BLaER1 (cell line): ENCODE measurements around the gene AK4.
"Not testable (repeated sequence)": the region's sequence is repeated elsewhere in the genome, so short reads cannot be mapped to it uniquely, and the experiment has no call there.

ENCODE experiments used
- H3K27ac ChIP-seq: shearing (Covaris generic); formaldehyde crosslinking; 2 replicates; pipeline ENCODE4 v1.8.1; 2022
- H3K27me3 ChIP-seq: shearing (Covaris generic); formaldehyde crosslinking; 2 replicates; pipeline ENCODE4 v1.8.1; 2022
- H3K36me3 ChIP-seq: shearing (Covaris generic); formaldehyde crosslinking; 2 replicates; pipeline ENCODE4 v1.8.1; 2022
- H3K4me1 ChIP-seq: shearing (Covaris generic); formaldehyde crosslinking; 2 replicates; pipeline ENCODE4 v1.8.1; 2022
- H3K4me2 ChIP-seq: shearing (Covaris generic); formaldehyde crosslinking; 2 replicates; pipeline ENCODE4 v1.8.1; 2022
- H3K4me3 ChIP-seq: shearing (Covaris generic); formaldehyde crosslinking; 2 replicates; pipeline ENCODE4 v1.8.1; 2022
- H3K9ac ChIP-seq: shearing (Covaris generic); formaldehyde crosslinking; 2 replicates; pipeline ENCODE4 v1.8.1; 2022
- H3K9me3 ChIP-seq: shearing (Covaris generic); formaldehyde crosslinking; 2 replicates; pipeline ENCODE4 v1.8.1; 2022
- H4K20me1 ChIP-seq: shearing (Covaris generic); formaldehyde crosslinking; 2 replicates; pipeline ENCODE4 v1.8.1; 2022
- Cebpa-rat ChIP-seq: shearing (Covaris generic); IDR thresholded peaks from 2 replicates; pipeline ENCODE4 v1.8.1; 2022

Gene AK4

GRCh38 chr1:65148178-65148547, at the start of gene AK4:
TSS of gene AK4 (plus strand) at chr1:65148203. CDS start at chr1:65148408, 205 bp downstream.
- H3K27me3 ChIP-seq: peaks cover 64% of the 10 kb centered on the region
- H3K9ac ChIP-seq: peak within 1 kb of the TSS; percentile 73
- H3K4me1 ChIP-seq: peaks cover 27% of the 10 kb centered on the region
- not testable (repeated sequence) for H3K36me3 ChIP-seq, H3K9me3 ChIP-seq
- peak within 1 kb of the TSS; percentile 47; the same call in 1 of the 2 replicates for H3K27ac ChIP-seq
- H3K4me3 ChIP-seq: peak within 1 kb of the TSS; percentile 88
- H3K4me2 ChIP-seq: peak within 1 kb of the TSS; percentile 100
- H4K20me1 ChIP-seq: peaks cover 42% of the 10 kb centered on the region

- no peak overlapping the region for H3K4me2 ChIP-seq
- H3K36me3 ChIP-seq: no peaks in the 10 kb centered on the region
- H3K9ac ChIP-seq: no peak overlapping the region
- H3K9me3 ChIP-seq: peaks cover 44% of the 10 kb centered on the region
- no peaks in the 10 kb centered on the region for H4K20me1 ChIP-seq
- H3K27ac ChIP-seq: no peak overlapping the region
- TF ChIP-seq Cebpa-rat: no peak
- no peak overlapping the region for H3K4me3 ChIP-seq
- H3K4me1 ChIP-seq: 0 out of 2 replicates have a peak, but pooled peaks cover 4% of the 10 kb centered on the region
- no peaks in the 10 kb centered on the region for H3K27me3 ChIP-seq
Observed at GRCh38 chr1:65103807-65104206, 44.2 kb upstream of the AK4 start.

- Histone ChIP-seq H3K27ac (no peak overlapping the region), H3K36me3 (no peaks in the 10 kb centered on the region), H3K4me3 (no peak overlapping the region), H3K27me3 (no peaks in the 10 kb centered on the region), H3K4me1 (0 out of 2 replicates have a peak, but pooled peaks cover 4% of the 10 kb centered on the region), H3K9me3 (peaks cover 32% of the 10 kb centered on the region), H3K9ac (no peak overlapping the region), H3K4me2 (no peak overlapping the region), H4K20me1 (no peaks in the 10 kb centered on the region)
- no peak for TF ChIP-seq Cebpa-rat
Observed at GRCh38 chr1:65104854-65105534, 43.0 kb upstream of the AK4 start.

GRCh38 chr1:65105596-65105995, 42.4 kb upstream of the AK4 start:
- Histone ChIP-seq H3K9me3 (peaks cover 26% of the 10 kb centered on the region), H3K27me3 (no peaks in the 10 kb centered on the region), H3K27ac (no peak overlapping the region), H3K36me3 (no peaks in the 10 kb centered on the region), H3K9ac (no peak overlapping the region), H3K4me2 (no peak overlapping the region), H3K4me1 (0 out of 2 replicates have a peak, but pooled peaks cover 4% of the 10 kb centered on the region), H3K4me3 (no peak overlapping the region), H4K20me1 (no peaks in the 10 kb centered on the region)
- TF ChIP-seq Cebpa-rat: no peak

GRCh38 chr1:65108025-65108642, 39.9 kb upstream of the AK4 start:
- no peaks in the 10 kb centered on the region for H3K27me3 ChIP-seq
- H3K4me3 ChIP-seq: no peak overlapping the region
- H3K36me3 ChIP-seq: no peaks in the 10 kb centered on the region
- no peak for TF ChIP-seq Cebpa-rat
- no peaks in the 10 kb centered on the region for H4K20me1 ChIP-seq
- peaks cover 18% of the 10 kb centered on the region for H3K9me3 ChIP-seq
- no peak overlapping the region for H3K27ac ChIP-seq
- 0 out of 2 replicates have a peak, but pooled peaks cover 4% of the 10 kb centered on the region for H3K4me1 ChIP-seq
- no peak overlapping the region for H3K9ac ChIP-seq
- H3K4me2 ChIP-seq: no peak overlapping the region

- peaks cover 12% of the 10 kb centered on the region for H3K9me3 ChIP-seq
- H3K27me3 ChIP-seq: no peaks in the 10 kb centered on the region
- H3K4me2 ChIP-seq: no peak overlapping the region
- no peak overlapping the region for H3K4me3 ChIP-seq
- no peak for TF ChIP-seq Cebpa-rat
- H3K36me3 ChIP-seq: no peaks in the 10 kb centered on the region
- no peaks in the 10 kb centered on the region for H4K20me1 ChIP-seq
- H3K27ac ChIP-seq: no peak overlapping the region
- H3K4me1 ChIP-seq: 0 out of 2 replicates have a peak, but pooled peaks cover 4% of the 10 kb centered on the region
- no peak overlapping the region for H3K9ac ChIP-seq
Observed at GRCh38 chr1:65109487-65109886, 38.5 kb upstream of the AK4 start.

- Histone ChIP-seq H4K20me1 (no peaks in the 10 kb centered on the region), H3K9me3 (peaks cover 12% of the 10 kb centered on the region), H3K4me3 (no peak overlapping the region), H3K36me3 (no peaks in the 10 kb centered on the region), H3K9ac (no peak overlapping the region), H3K4me1 (no peaks in the 10 kb centered on the region), H3K27me3 (no peaks in the 10 kb centered on the region), H3K4me2 (no peak overlapping the region), H3K27ac (no peak overlapping the region)
- no peak for TF ChIP-seq Cebpa-rat
Observed at GRCh38 chr1:65112811-65113210, 35.2 kb upstream of the AK4 start.

- no peak overlapping the region for H3K9ac ChIP-seq
- no peaks in the 10 kb centered on the region for H4K20me1 ChIP-seq
- H3K4me3 ChIP-seq: no peak overlapping the region
- TF ChIP-seq Cebpa-rat: no peak
- H3K4me2 ChIP-seq: 0 out of 2 replicates have a peak overlapping the region, but pooled peaks have one; percentile 3
- H3K27ac ChIP-seq: no peak overlapping the region
- peaks cover 12% of the 10 kb centered on the region for H3K9me3 ChIP-seq
- H3K4me1 ChIP-seq: no peaks in the 10 kb centered on the region
- H3K27me3 ChIP-seq: no peaks in the 10 kb centered on the region
- H3K36me3 ChIP-seq: no peaks in the 10 kb centered on the region
Observed at GRCh38 chr1:65113298-65113697, 34.7 kb upstream of the AK4 start.

GRCh38 chr1:65114322-65114721, 33.7 kb upstream of the AK4 start:
- no peak overlapping the region for H3K9ac ChIP-seq
- peaks cover 12% of the 10 kb centered on the region for H3K9me3 ChIP-seq
- H3K27me3 ChIP-seq: no peaks in the 10 kb centered on the region
- no peaks in the 10 kb centered on the region for H3K36me3 ChIP-seq
- no peaks in the 10 kb centered on the region for H4K20me1 ChIP-seq
- no peak overlapping the region for H3K4me3 ChIP-seq
- H3K27ac ChIP-seq: no peak overlapping the region
- H3K4me1 ChIP-seq: no peaks in the 10 kb centered on the region
- no peak overlapping the region for H3K4me2 ChIP-seq
- no peak for TF ChIP-seq Cebpa-rat

GRCh38 chr1:65119951-65120350, 28.1 kb upstream of the AK4 start:
- no peak overlapping the region for H3K4me3 ChIP-seq
- no peaks in the 10 kb centered on the region for H3K4me1 ChIP-seq
- H3K9me3 ChIP-seq: no peaks in the 10 kb centered on the region
- H4K20me1 ChIP-seq: no peaks in the 10 kb centered on the region
- no peak overlapping the region for H3K4me2 ChIP-seq
- no peak overlapping the region for H3K27ac ChIP-seq
- H3K36me3 ChIP-seq: no peaks in the 10 kb centered on the region
- no peaks in the 10 kb centered on the region for H3K27me3 ChIP-seq
- no peak overlapping the region for H3K9ac ChIP-seq
- TF ChIP-seq Cebpa-rat: no peak

GRCh38 chr1:65129104-65129503, 18.9 kb upstream of the AK4 start:
- not testable (repeated sequence) for H4K20me1 ChIP-seq, H3K9ac ChIP-seq, H3K4me1 ChIP-seq, H3K9me3 ChIP-seq, H3K36me3 ChIP-seq, H3K27ac ChIP-seq, H3K4me3 ChIP-seq, H3K4me2 ChIP-seq, H3K27me3 ChIP-seq
